Epithelial cell of proximal tubule (primary cell): ENCODE measurements around the gene TNFRSF25. TPM values are rescaled to one million over a fixed set of nuclear protein-coding genes. Genes with fewer than 3 reads are reported as not detected.
"Not testable (repeated sequence)": the region's sequence is repeated elsewhere in the genome, so short reads cannot be mapped to it uniquely, and the experiment has no call there.

ENCODE experiments used
- DNase-seq: peaks from one replicate; pipeline ENCODE4 v3.0.0-alpha.2; 2011; ENCODE audit warnings: low read depth
- H3K4me3 ChIP-seq: 2 replicates; pipeline ENCODE4 v1.5.1; 2011; ENCODE audit warnings: low read depth, mild to moderate bottlenecking, low read length
- total RNA-seq: library from RNA; depleted of rRNA; stranded (reverse); fragments of >200 nt; gene quantifications from 2 replicates; pipeline ENCODE4 v1.2.3, GENCODE V29; 2015
- TF ChIP-seq, protein P1 (sequence below): conservative IDR thresholded peaks from 2 replicates; pipeline ENCODE4 v1.5.1; 2012; ENCODE audit warnings: low read depth, mild to moderate bottlenecking, low read length

The TNFRSF25 gene
- total RNA-seq, 1 donor from 2014 or later: 30.4 TPM

DNA sequence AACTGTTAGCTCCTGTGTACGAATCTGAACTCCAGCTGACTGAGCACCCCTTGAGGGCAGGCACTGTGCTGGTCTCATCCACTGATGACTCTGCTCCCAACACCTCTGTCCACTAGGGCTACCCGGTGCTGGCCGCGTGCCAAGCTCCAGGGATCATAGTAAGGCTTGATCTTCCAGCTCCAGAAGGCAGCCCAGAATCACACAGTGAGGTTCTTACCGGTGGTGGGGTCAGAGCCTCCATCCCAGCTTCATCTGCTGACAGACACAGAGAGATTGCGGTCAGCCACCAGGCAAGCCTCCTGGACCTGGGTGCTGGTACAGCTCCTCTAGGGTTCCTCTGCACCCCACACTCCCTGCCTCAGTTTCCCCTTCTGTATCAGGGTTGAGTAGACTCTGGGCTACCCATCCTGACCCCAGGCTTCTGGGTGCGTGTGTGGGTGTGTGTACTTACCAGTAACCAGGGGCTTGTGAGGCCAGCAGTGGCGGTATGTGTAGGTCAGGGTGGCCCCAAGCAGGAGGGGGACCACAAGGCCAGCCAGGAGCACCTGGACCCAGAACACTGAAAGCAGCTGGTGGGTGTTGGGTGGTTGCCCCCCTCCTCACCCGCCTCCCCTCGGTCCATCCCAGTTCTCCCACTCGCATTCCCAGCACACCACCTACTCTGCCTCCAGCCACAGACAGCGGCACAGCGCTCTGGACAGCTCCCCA lies 3.4 kb downstream of the TNFRSF25 start:
- TF ChIP-seq, protein P1, sequence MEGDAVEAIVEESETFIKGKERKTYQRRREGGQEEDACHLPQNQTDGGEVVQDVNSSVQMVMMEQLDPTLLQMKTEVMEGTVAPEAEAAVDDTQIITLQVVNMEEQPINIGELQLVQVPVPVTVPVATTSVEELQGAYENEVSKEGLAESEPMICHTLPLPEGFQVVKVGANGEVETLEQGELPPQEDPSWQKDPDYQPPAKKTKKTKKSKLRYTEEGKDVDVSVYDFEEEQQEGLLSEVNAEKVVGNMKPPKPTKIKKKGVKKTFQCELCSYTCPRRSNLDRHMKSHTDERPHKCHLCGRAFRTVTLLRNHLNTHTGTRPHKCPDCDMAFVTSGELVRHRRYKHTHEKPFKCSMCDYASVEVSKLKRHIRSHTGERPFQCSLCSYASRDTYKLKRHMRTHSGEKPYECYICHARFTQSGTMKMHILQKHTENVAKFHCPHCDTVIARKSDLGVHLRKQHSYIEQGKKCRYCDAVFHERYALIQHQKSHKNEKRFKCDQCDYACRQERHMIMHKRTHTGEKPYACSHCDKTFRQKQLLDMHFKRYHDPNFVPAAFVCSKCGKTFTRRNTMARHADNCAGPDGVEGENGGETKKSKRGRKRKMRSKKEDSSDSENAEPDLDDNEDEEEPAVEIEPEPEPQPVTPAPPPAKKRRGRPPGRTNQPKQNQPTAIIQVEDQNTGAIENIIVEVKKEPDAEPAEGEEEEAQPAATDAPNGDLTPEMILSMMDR: peak; percentile 9
- no peak for DNase-seq
- no peak overlapping the region for H3K4me3 ChIP-seq

DNA sequence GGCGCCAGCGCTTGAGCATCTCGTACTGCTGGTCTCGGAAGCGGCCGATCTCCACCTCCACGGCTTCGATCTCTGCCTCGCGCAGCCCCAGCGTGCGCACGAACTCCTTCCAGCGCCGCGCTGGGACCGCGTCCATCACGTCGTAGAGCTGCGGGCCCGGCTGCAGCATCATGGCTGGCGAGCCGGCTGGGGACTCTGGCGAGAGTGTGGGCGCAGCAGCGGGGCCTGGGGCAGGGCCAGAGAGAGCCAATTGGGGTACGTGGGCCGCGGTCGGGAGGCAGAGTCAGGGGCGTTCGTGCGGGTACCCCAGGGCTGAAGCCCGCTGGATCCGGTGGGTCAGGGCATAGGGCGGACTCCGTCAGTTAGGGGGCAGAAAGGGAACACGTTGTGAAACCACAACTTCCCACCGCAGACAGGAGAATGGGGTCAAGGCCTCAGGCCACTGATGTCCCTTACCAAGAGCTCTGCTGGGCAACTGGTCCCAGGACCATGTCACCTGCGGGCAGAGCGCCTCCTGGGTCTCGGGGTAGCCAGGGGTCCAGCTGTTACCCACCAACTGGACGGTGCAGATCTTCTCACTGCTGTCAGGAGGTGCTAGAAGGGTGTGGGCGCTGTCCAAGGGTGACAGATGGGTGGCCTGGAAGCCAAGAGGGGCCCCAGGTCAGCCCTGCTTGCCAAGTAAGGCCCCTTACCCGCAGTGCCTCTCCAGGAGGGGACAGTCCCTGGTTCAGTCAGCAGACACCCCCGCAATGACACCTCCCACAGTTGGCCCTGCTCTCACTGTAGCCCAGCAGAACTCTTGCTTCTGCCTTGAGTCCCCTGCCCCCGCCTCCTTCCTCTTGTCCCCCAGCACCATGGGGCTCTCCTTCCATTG lies 4.2 kb downstream of the TNFRSF25 start:
- no peak overlapping the region for H3K4me3 ChIP-seq
- no peak for DNase-seq
- TF ChIP-seq, protein P1: no peak

DNA sequence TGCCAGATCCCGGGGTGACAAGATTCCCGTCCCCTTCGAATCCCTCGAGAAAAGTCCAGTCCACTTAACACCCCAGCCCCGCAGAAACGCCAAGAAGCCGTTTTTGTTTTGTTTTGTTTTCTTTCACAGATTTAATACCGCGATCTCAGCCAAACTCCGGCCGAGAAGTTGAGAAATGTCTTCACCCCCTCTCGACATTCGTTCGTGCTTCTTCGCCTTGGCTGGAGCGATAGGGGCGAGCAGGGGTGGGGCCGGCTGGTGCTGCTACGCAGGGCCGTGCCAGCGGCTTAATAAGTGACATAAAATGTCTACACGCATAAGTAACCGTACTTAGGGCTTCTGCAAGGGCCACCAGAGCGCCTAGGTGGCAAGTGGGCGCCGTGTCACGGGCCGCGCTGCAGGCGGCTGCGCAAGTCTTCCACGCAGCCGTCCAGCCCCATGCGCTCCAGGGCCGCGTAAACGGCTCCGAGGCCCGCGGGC lies 4.9 kb downstream of the TNFRSF25 start:
- no peak overlapping the region for H3K4me3 ChIP-seq
- no peak for DNase-seq
- TF ChIP-seq, protein P1: no peak

DNA sequence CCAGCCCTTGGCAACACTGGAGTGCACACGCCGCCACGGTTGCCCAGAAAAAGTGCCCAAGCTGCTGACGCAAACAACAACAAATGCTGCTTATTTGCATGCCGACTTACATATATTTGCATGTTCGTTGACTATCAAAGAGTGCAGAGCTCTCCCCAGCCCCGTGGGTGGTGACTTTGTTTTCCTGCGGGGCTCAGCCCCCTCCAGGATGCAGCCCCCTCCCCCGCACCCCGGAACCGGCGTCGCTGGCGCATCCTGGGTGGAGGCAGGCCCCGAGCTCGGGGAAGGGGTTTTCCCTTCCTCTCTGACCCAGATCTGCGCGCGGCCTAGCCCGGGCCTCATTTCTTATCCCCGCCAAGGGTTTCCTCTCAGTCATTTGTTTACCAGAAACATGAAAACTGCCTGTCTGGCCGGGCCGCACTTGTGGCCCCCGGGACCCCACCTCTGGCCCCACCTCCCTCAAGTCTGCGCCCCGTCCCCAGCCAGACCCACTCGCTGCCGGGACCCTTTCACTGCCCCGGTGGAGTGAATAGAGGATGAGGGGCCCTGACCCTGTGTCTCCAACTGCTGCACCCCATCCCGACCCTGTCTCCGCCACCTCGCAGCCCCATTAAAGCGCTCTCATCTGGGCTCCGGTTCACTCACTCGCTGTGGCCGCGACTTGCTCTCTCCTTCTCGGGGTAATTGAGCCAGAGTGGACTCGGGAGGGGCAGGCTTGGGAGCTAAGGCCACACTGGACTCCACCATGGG lies 5.5 kb downstream of the TNFRSF25 start:
- TF ChIP-seq, protein P1: no peak
- H3K4me3 ChIP-seq: no peak overlapping the region
- no peak for DNase-seq

DNA sequence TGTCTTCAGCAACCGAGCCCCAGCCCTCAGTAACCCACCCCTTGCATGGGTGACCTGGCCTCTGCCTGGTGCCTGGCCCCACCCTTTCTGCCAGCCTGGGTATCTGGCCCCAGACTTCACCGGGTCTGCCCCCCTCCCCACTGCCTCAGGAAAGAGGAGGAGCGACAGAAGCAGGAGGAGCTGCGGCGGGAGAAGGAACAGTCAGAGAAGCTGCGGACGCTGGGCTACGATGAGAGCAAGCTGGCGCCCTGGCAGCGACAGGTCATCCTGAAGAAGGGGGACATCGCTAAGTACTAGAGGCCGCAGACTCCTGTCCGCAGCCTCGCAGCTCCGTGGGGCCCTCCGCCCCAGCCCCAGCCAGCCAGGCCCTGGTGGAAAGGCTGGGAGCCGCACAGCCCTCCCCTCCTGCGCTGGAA lies 6.1 kb downstream of the TNFRSF25 start:
- DNase-seq: no peak

DNA sequence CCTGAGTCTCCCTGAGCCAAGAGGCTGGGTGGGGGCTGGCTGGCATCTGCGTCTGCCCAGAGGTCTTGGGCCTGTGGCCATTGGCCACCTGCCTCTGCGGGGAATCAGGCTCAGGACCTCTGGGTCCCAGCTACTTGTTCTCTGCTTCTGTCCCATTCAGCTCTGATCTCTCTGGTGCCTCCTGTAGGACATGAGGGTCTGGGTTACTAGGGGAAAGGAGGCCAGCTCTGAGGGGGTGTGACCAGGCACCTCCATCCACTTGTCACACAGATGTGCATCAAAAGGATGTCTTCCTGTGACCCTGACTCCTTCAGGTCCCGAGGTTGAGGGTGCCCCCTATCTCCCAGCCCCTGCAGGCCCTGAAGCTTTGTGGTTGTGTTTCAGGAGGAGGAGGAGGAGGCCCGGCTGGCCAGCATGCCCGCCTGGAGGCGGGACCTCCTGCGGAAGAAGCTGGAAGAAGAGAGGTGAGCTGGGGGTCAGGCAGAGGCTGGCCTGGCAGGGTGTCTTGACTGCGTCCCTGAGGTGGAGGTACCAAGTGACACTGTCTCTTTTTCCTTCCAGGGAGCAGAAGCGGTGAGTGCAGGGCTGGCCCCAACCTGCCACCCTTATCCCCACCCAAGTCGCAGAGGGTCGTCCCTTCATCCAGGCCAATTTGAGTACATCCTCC lies 9.0 kb downstream of the TNFRSF25 start:
- no peak for DNase-seq
- H3K4me3 ChIP-seq: no peak overlapping the region
- TF ChIP-seq, protein P1: peak; percentile 2

More for the DNA sequence above, 6.1 kb downstream of the TNFRSF25 start:
- TF ChIP-seq, protein P1: no peak
- H3K4me3 ChIP-seq: no peak overlapping the region

DNA sequence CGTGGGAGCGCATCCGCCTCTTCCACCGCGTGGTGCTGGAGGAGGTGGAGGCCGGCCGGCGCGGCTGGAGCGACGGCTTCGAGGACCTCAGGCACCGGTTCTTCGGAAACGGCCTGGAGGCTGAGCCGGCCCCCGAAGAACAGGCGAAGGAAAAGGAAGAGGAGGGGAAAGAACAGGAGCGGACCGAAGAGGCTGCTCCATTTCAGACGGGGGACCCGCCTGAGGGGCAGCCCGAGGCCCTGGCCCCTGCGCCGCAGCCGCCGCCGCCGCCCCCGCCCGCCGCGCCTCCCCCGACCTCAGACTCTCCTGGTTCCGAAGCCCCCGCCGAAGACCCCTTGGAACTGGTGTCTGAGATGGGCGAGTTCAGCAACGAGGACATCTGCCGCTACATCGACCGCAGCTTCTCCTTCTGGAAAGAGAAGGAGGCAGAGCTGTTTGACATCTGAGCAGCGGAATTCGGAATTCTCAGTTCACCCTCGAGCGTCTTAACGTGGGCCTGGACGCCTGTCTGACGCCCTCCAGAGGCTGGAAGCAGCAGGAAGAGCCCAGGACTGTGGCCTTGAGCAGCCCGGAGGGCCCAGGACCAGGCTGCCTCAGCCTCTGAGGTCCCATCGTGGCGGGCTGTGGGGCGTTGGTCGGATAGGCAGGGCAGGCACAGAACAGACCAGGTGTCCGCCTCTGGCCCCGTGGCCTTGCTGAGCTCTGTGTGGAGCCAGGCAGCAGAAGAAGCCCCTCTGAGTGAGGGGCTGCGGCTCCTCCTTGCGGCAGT lies 10.0 kb downstream of the TNFRSF25 start:
- not testable (repeated sequence) for H3K4me3 ChIP-seq, DNase-seq
